Osteocyte (in vitro differentiated cells): ENCODE results near the gene FMN2. TPM values are rescaled to one million over a fixed set of nuclear protein-coding genes. Genes with fewer than 3 reads are reported as not detected.

Experiments
- DNase-seq: peaks from one replicate; pipeline ENCODE4 v3.0.0; 2021; ENCODE audit warnings: mixed read lengths; ENCODE audit not compliant: unreplicated experiment; ENCODE audit errors: extremely low spot score
- H3K27ac Mint-ChIP-seq: one replicate; pipeline ENCODE4 v1.8.0; 2021; ENCODE audit warnings: mild to moderate bottlenecking, mixed read lengths; ENCODE audit not compliant: unreplicated experiment
- H3K27me3 Mint-ChIP-seq: one replicate; pipeline ENCODE4 v1.8.0; 2021; ENCODE audit warnings: mixed read lengths; ENCODE audit not compliant: unreplicated experiment
- H3K36me3 Mint-ChIP-seq: one replicate; pipeline ENCODE4 v1.8.0; 2021; ENCODE audit warnings: mixed read lengths; ENCODE audit not compliant: unreplicated experiment
- H3K4me1 Mint-ChIP-seq: one replicate; pipeline ENCODE4 v1.8.0; 2021; ENCODE audit warnings: mixed read lengths; ENCODE audit not compliant: unreplicated experiment
- H3K4me3 Mint-ChIP-seq: one replicate; pipeline ENCODE4 v1.8.0; 2021; ENCODE audit warnings: mild to moderate bottlenecking, moderate library complexity, mixed read lengths; ENCODE audit not compliant: unreplicated experiment
- H3K9me3 Mint-ChIP-seq: one replicate; pipeline ENCODE4 v1.8.0; 2021; ENCODE audit warnings: mixed read lengths; ENCODE audit not compliant: unreplicated experiment
- total RNA-seq: library from RNA; stranded (reverse); gene quantifications from 2 replicates; pipeline ENCODE4 v1.2.1, GENCODE V29; 2021
- TF ChIP-seq, protein P1 (sequence below): fragments of 200-600 bp; sonication (generic); IDR thresholded peaks from 2 replicates; pipeline ENCODE4 v1.5.0; 2021; ENCODE audit warnings: antibody characterized with exemption, mild to moderate bottlenecking, moderate library complexity

The FMN2 gene
- total RNA-seq, 1 donor from 2014 or later = 8.6 TPM

DNA sequence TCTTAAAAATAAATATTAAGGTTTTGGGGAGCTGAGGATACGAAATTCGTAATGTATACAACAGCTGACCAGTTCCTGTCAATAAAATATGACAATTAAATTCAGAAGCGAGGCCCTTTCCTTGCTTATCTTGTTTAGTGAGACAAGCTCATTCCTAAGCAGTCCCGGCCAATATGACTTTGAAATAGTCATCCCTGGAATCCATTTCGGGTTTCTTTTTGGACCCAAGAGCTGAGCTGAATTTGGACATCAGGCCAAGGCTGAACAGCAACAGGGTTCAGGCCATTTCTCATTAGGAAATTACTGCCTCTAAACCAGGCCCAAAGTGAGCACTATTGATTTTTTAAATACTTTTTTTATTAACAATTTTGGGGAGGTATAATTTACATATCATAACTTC, 17.3 kb upstream of the FMN2 start:
- DNase-seq = no peak
- Mint-ChIP-seq H3K27me3 (no peaks in the 10 kb centered on the region), H3K36me3 (no peaks in the 10 kb centered on the region), H3K4me1 (peaks cover 3% of the 10 kb centered on the region), H3K27ac (no peak overlapping the region), H3K9me3 (no peaks in the 10 kb centered on the region), H3K4me3 (no peak overlapping the region)
- TF ChIP-seq, protein P1, sequence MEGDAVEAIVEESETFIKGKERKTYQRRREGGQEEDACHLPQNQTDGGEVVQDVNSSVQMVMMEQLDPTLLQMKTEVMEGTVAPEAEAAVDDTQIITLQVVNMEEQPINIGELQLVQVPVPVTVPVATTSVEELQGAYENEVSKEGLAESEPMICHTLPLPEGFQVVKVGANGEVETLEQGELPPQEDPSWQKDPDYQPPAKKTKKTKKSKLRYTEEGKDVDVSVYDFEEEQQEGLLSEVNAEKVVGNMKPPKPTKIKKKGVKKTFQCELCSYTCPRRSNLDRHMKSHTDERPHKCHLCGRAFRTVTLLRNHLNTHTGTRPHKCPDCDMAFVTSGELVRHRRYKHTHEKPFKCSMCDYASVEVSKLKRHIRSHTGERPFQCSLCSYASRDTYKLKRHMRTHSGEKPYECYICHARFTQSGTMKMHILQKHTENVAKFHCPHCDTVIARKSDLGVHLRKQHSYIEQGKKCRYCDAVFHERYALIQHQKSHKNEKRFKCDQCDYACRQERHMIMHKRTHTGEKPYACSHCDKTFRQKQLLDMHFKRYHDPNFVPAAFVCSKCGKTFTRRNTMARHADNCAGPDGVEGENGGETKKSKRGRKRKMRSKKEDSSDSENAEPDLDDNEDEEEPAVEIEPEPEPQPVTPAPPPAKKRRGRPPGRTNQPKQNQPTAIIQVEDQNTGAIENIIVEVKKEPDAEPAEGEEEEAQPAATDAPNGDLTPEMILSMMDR = no peak

DNA sequence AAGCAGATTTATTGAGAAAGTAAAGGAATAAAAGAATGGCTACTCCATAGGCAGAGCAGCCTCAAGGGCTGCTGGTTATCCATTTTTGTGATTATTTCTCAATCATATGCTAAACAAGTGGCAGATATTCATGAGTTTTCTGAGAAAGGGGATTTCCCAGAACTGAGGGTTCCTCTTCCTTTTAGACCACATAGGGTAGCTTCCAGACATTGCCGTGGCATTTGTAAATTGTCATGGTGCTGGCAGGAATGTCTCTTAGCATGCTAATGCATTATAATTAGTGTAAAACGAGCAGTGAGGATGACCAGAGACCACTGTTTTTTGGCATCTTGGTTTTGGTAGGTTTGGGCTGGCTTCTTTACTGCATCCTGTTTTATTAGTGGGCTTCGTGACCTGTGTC, 16.8 kb upstream of the FMN2 start:
- Mint-ChIP-seq H3K27ac (no peak overlapping the region), H3K9me3 (no peaks in the 10 kb centered on the region), H3K36me3 (no peaks in the 10 kb centered on the region), H3K27me3 (no peaks in the 10 kb centered on the region), H3K4me1 (peaks cover 3% of the 10 kb centered on the region), H3K4me3 (no peak overlapping the region)
- TF ChIP-seq, protein P1 = no peak
- DNase-seq = no peak

DNA sequence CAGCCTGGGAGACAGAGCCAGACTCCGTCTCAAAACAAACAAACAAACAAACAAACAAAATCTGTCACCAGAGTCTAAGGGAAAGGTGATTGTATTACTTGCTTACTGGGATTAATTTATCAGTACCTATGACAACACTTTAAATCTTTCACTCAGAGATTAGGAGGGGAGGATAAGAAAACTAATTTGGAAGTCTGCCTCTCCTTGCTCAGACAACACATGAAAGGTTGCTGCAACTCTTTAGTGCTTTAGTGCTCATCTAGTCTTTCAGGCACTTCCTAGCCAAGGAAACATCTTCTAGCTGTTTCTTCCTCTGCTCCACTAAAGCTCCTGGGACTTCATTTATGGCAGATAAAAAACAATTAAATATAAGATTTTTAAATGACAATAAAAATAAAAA, 7.3 kb upstream of the FMN2 start:
- H3K27me3 Mint-ChIP-seq = no peaks in the 10 kb centered on the region
- H3K4me1 Mint-ChIP-seq = peaks cover 18% of the 10 kb centered on the region
- H3K27ac Mint-ChIP-seq = no peak overlapping the region
- no peak for DNase-seq
- no peaks in the 10 kb centered on the region for H3K9me3 Mint-ChIP-seq
- TF ChIP-seq, protein P1 = no peak
- H3K36me3 Mint-ChIP-seq = no peaks in the 10 kb centered on the region
- no peak overlapping the region for H3K4me3 Mint-ChIP-seq

DNA sequence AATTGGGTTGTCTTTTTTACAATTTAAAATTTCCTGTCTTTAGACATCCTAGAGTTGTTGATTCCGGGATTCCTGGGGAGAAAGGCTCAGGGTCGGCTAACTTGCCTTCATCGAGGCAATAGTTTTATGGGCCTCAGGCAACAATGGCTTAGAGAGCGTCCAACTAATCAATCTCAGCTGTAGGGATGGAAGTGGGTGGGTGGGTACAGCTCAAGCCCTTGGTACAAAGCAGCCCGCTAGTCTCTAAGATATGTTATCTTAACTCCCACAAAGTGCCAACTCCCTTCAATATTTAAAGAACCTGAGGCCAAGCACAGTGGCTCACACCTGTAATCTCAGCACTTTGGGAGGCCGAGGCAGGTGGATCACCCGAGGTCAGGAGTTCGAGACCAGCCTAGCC, 6.9 kb upstream of the FMN2 start:
- DNase-seq = no peak
- TF ChIP-seq, protein P1 = no peak
- H3K4me3 Mint-ChIP-seq = no peak overlapping the region
- no peaks in the 10 kb centered on the region for H3K36me3 Mint-ChIP-seq
- H3K4me1 Mint-ChIP-seq = peaks cover 18% of the 10 kb centered on the region
- H3K27ac Mint-ChIP-seq = no peak overlapping the region
- H3K9me3 Mint-ChIP-seq = no peaks in the 10 kb centered on the region
- H3K27me3 Mint-ChIP-seq = no peaks in the 10 kb centered on the region

DNA sequence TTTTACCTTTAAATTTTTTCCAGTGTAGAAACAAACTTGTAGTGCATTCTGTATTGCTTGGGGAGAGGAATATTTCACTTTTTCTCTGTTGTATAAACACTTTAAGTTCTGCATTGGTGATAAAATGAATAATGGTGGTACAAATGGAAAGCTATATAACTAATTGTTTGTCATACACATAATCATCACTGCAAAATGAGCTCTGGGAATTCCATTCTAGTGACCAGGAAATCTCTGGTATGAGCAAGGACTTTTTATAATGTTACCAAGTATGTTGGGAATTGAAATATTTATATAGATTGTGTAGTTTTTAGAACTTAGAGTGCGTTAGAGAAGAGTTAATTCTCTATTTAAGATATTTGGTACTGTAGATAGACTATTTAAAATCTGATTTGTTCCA, 5.0 kb upstream of the FMN2 start:
- DNase-seq = no peak
- Mint-ChIP-seq H3K27me3 (no peaks in the 10 kb centered on the region), H3K27ac (peak overlapping the region; percentile 11), H3K4me3 (no peak overlapping the region), H3K4me1 (peaks cover 25% of the 10 kb centered on the region), H3K9me3 (no peaks in the 10 kb centered on the region), H3K36me3 (no peaks in the 10 kb centered on the region)
- TF ChIP-seq, protein P1 = no peak
